CD4-positive, alpha-beta T cell treated with Interleukin-2 at 100 ng/mL for 4 hours (primary cell): ENCODE data around the gene EPC2.
"Not testable (repeated sequence)": the region's sequence is repeated elsewhere in the genome, so short reads cannot be mapped to it uniquely, and the experiment has no call there.

Experiments used
- DNase-seq: peaks from one replicate; pipeline ENCODE4 v3.0.0-alpha.2; 2020; ENCODE audit warnings: low spot score

Gene EPC2

GRCh38 chr2:148640767-148641166 lies 3.8 kb upstream of the EPC2 start:
- no peak for DNase-seq

GRCh38 chr2:148642112-148642744 lies 2.3 kb upstream of the EPC2 start:
- no peak for DNase-seq

GRCh38 chr2:148642891-148643416 lies 1.6 kb upstream of the EPC2 start:
- DNase-seq: no peak

- DNase-seq: peak; percentile 45
Observed at GRCh38 chr2:148643421-148643820, 1.1 kb upstream of the EPC2 start.

- DNase-seq: peak; percentile 95
Observed at GRCh38 chr2:148644883-148645538, 460 bp downstream of the EPC2 start.

GRCh38 chr2:148645539-148646230 lies 1.1 kb downstream of the EPC2 start:
- peak; percentile 89 for DNase-seq

DNA sequence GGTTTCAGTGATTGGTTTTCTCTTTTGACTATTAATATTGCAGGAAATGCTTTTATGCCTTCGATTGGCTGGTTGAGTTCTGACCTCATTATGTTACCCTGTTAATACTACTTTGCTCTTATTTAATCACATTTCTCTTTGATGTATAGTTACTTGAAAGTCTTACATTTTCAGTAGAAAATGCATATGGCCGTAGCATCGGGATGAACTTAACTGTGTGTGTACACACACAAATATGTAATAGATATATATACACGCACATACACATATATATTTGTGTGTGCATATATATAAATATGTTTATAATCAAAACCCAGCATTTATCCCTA lies 1.6 kb downstream of the EPC2 start:
- DNase-seq: no peak

DNA sequence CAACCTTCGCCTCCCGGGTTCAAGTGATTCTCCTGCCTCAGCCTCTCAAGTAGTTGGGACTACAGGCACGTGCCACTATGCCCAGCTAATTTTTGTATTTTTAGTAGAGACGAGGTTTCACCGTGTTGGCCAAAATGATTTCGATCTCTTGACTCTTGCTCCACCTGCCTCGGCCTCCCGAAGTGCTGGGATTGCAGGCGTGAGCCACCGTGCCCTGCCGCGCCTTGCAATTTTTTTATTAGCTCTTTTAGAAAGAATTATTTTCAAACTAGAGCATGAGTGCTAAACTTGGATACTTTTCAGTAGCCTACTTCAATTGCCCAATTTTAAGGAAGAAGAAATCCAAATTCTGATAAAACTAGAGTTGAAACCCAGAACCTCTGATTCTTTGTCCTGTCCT lies 3.2 kb downstream of the EPC2 start:
- DNase-seq: not testable (repeated sequence)

DNA sequence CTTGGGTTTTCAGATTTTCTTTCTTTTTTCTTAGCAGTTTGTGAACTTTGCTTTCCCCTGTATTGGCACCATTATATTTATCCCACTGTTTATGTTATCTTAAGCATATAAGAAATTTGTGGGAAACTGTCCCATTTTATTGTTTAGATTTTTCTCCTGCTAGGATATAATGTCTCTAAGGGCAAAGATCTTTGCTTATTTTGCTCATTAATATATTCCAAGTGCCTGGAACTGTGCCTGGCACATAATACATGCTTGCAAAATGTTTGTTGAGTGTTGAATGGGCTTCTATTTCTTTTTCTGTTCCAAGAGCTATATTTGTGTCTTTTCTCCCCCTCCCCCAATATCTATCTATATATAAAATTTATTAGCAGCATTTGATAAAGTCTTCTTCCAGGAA lies 5.4 kb downstream of the EPC2 start:
- DNase-seq: no peak

- DNase-seq: peak; percentile 30
Observed at GRCh38 chr2:148650881-148651280, 6.3 kb downstream of the EPC2 start.

DNA sequence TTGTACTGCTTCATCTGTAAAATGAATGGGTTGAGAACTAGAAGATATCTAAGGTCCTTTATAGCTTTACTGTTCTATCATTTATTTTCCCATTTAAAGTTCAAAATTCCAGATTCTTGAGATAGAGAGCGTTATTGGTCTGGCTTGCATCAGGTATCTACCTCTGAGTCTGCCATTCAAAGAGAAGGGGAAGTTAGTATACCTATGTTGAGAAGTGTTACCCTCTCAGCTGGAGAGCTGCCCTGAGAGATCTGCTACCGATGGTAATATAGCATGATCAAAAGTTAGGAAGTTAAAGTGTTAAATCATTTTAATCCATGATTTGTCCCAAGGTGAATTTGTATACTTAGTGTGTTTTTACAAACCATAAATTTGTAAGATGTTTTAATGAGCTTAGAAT lies 7.4 kb downstream of the EPC2 start:
- DNase-seq: no peak

DNA sequence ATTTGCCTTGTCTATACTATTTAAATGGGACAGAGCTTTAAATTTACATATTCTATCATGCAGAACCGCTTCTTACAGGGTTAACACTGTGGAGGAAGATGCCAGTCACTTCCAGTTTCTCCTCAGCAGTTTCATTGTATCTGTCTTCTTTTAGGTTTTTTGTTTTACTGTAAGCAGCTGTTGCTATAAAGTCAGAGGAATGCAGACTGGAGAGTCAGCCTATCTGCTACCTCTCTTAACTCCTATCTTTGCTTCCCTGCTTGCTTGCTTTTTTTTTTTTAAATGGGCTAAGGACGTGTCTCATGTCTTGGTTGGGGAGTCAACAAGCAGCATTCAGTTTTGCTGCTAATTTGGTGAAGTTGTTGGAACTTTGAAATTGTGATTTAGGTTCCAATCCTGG lies 8.9 kb downstream of the EPC2 start:
- no peak for DNase-seq

GRCh38 chr2:148654435-148654834 lies 9.9 kb downstream of the EPC2 start:
- no peak for DNase-seq

GRCh38 chr2:148656516-148656915 lies 12.0 kb downstream of the EPC2 start:
- no peak for DNase-seq

DNA sequence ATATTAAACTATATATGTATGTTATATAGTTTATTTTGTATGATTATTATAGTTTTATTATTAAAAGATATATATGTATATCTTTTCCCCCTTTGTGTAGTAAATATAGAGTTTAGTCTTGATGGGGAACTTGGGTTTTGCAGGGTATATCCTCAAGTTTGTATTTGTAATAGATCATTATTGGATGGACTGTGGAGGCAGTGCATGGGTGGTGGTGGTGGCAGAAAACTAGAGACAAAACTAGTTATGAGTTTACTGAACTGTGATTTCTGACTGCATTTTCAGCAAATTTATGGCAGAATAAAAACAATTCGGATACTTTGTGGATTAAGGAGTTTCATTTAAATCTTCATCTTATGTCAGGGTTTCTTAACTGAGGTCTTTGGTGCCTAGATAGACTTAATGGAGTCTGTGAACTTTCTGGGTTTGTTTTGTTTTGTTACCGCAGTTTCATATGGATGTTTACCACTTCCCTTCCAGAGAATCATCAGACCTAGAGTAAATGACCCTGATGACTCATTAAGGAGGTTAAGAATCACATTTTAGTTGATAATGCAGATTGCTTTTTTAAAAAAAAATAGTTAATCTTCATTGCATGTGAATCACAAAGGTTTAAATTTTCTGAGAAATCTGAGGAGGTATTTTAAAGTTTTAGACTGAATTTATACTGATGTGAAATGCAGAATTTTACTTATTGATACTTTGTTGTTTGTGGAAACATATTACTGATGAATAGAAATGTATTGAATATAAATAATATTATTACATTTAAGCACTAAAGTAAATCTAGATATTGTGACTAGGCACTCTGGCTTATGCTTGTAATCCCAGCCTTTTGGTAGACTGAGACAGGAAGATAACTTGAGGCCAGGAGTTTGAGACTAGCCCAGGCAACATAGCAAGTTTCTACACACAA lies 14.5 kb downstream of the EPC2 start:
- peak; percentile 82 for DNase-seq

GRCh38 chr2:148660999-148661398 lies 16.4 kb downstream of the EPC2 start:
- DNase-seq: no peak

GRCh38 chr2:148662332-148662731 lies 17.8 kb downstream of the EPC2 start:
- DNase-seq: not testable (repeated sequence)

- DNase-seq: no peak
Observed at GRCh38 chr2:148664229-148664628, 19.7 kb downstream of the EPC2 start.

- no peak for DNase-seq
Observed at GRCh38 chr2:148666555-148666954, 22.0 kb downstream of the EPC2 start.

GRCh38 chr2:148667113-148667836 lies 22.7 kb downstream of the EPC2 start:
- DNase-seq: no peak

GRCh38 chr2:148670773-148671172 lies 26.2 kb downstream of the EPC2 start:
- DNase-seq: no peak
